Measurements from ENCODE around the gene M6PR.
"Not testable (repeated sequence)": the region's sequence is repeated elsewhere in the genome, so short reads cannot be mapped to it uniquely, and the experiment has no call there.

The M6PR gene

DNA sequence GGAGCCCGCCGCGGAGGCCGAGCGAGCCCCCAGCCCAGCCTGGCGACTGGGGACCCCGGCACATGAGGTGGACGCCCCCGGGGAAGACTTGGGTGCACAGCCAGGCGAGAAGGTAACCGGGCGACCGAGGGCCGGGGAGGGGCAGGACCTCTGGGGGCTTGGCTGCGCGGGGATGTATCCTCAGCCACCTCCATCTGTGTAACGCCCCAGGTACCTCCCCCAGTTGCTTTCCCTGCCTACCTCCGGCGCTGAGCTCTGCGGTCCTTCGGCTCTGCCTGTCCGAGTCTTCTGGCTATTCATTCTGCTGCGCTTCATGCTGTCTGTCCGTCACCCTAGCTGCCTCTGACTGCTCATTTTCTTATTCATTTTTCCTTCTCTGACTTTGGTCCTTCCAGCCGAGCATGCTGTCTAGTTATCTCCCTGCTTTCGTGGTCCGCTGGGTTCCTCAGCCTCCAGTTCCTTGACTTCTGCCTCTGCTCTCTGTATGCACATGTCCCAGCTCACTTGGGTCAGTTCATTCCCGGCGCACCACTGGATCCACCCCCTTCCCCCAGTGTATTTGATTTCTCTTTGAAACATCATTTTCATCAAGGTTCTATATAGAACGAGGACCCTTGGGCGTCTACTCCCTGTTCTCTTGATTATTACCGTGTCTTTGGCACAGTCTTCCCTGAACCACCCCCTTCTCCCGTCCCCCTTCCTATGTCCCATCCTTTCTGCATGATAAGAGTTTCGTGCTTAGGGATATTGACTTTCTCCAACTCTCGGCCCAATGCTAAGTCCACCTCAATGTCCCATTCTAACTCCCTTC lies 34.5 kb downstream of the M6PR start:
- peak overlapping the region in 17 of 21 experiments; percentile 47 to 90 (median 78) for H3K27ac ChIP-seq
- peak overlapping the region; percentile 50 to 73 (median 66) for H3K4me3 ChIP-seq

GRCh38 chr12:8914033-8914715 lies 35.3 kb downstream of the M6PR start, which contains the start of gene PHC1:
PHC1 (plus strand) TSS chr12:8914509; CDS start chr12:8917678, 3,169 bp downstream.
- Histone ChIP-seq H3K27ac (peak within 1 kb of the TSS; percentile 56 to 90 (median 80)), H3K4me3 (peak within 1 kb of the TSS; percentile 50 to 73 (median 66))

- H3K27ac ChIP-seq, result peak overlapping the region in 20 of 21 experiments; percentile 27 to 90 (median 81)
- H3K4me3 ChIP-seq, result peak overlapping the region; percentile 50 to 73 (median 66)
These were observed 35.8 kb downstream of the M6PR start for GRCh38 chr12:8913702-8914032.

DNA sequence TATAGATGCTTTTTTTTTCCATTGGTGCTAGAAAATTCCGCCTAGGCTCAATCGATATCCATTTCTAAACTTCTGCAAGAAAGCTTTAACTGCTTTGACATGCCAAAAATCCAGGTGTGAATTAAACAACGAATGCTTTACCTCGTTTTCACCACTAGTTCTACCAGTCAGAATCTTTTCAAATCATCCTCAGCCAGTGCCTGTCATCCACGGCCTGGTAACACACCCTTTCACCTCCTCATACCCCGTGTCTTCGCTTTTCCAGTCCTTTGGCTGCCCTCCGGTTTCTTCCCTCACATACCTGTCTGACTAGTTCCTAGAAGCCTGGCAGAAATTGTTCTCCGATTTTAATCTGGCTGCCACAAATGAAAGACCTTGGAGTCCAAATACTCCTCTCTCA lies 36.5 kb downstream of the M6PR start:
- H3K27ac ChIP-seq, result peak overlapping the region in 4 of 21 experiments; percentile 80 to 90 (median 84)
- H3K4me3 ChIP-seq, result no peak overlapping the region

DNA sequence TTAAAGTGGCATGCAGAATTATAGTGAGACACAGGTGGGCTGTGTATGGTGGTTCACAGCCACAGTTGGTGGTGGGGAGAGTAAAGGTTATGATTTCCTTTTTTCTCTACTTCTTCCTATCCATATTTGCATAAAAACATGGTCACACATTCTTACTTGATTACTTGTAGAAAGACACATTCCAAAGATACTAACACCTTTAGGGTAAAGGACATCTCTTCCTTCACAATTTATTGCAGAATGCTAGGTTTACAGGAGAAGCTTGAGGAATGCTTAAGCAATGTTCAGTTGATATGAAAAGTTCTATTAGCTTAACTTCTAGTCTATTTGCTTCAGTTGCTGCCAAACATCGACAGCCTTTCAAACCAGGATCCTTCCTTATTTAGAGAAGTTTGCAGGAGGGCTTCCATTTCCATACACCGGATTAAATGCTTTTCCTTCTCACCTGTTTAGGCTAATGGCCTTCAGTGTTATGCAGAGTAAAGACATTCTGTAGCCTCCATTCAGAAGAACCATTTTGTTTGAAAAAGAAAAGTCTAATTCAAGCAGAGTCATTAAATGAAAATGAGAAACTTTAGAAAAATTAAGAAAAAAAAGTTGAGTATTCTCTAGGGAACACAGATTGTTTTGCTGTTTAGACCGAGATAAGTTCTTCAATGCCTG lies 37.7 kb downstream of the M6PR start:
- Histone ChIP-seq H3K27ac (no peak overlapping the region), H3K4me3 (no peak overlapping the region)

DNA sequence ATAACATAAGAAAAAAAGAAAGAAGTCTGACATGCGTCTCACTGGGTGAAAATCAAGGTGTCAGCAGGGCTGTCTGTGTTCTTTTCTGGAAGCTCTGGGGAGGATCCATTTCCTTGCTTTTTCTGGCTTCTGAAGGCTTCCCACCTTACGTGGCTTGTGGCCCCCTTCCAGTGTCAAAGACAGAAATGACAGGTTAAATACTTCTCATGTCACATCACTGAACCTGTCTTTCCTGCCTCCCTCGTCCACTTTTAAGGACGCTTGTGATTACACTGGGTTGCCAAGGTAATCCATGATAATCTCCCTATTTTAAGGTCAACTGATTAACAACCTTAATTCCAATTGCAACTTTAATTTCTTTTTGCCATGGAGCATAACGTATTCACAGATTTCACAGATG lies 39.7 kb downstream of the M6PR start:
- Histone ChIP-seq H3K4me3 (no peak overlapping the region), H3K27ac (no peak overlapping the region)

GRCh38 chr12:8907513-8907912 lies 41.9 kb downstream of the M6PR start:
- H3K27ac ChIP-seq, result no peak overlapping the region
- H3K4me3 ChIP-seq, result no peak overlapping the region

GRCh38 chr12:8906266-8907180 lies 42.9 kb downstream of the M6PR start:
- no peak overlapping the region for H3K27ac ChIP-seq
- H3K4me3 ChIP-seq, result no peak overlapping the region

DNA sequence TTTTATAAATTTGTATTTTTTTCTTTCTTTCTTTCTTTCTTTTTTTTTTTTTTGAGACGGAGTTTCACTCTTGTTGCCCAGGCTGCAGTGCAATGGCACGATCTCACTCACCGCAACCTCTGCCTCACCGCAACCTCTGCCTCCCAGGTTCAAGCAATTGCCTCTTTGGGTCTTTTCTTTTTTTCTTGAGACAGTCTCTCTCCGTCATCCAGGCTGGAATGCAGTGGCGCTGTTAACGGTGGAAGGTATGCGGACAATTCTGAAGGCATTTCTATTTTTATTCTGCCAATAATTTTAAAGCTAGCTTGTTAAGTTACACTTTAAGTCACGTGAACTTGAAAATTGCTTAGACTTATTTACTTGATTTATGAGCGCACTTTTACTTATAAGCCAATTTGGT lies 43.9 kb downstream of the M6PR start:
- Histone ChIP-seq H3K27ac (no peak overlapping the region), H3K4me3 (no peak overlapping the region)

DNA sequence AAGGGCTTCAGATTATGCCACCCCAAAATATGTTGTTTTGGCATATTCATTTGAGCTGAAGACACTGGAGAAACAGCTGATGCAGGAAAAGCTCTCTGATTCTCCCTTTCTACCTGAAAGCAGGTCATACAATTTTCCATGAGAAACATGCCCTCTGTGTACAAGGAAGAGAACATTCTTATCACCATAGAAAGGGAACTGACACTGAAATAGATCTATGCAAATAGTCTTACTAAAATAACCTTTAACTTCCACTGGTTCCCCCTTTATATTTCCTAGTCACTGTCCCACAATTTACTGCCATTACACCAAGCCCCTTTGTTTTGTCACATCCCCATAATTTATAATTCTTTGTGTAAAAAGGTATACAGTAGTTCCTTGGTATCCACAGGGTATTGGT lies 44.8 kb downstream of the M6PR start:
- H3K4me3 ChIP-seq, result no peak overlapping the region
- H3K27ac ChIP-seq, result no peak overlapping the region

GRCh38 chr12:8903646-8904045 lies 45.8 kb downstream of the M6PR start:
- Histone ChIP-seq H3K4me3 (no peak overlapping the region), H3K27ac (no peak overlapping the region)

DNA sequence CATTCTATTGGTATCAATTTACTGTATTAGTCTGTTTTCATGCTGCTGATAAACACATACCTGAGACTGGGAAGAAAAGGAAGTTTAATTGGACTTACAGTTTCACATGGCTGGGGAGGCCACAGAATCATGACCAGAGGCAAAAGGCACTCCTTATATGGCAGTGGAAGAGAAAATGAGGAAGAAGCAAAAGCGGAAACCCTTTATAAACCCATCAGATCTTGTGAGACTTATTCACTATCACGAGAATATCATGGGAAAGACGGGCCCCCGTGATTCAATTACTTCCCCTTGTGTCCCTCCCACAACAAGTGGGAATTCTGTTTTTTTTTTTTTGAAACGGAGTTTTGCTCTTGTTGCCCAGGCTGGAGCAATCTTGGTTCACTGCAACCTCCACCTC lies 46.7 kb downstream of the M6PR start:
- not testable (repeated sequence) for H3K27ac ChIP-seq, H3K4me3 ChIP-seq

DNA sequence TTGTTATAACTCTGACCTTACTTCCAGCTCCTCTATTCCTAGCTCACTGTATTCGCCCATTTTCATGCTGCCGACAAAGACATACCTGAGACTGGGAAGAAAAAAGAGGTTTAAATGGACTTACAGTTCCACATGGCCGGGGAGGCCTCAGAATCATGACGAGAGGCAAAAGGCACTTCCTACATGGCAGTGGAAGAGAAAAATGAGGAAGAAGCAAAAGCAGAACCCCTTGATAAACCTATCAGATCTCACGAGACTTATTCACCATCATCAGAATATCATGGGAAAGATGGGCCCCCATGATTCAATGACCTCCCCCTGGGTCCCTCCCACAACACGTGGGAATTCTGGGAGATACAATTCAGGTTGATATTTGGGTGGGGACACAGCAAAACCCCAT lies 49.6 kb downstream of the M6PR start:
- no peak overlapping the region for H3K27ac ChIP-seq
- H3K4me3 ChIP-seq, result no peak overlapping the region

DNA sequence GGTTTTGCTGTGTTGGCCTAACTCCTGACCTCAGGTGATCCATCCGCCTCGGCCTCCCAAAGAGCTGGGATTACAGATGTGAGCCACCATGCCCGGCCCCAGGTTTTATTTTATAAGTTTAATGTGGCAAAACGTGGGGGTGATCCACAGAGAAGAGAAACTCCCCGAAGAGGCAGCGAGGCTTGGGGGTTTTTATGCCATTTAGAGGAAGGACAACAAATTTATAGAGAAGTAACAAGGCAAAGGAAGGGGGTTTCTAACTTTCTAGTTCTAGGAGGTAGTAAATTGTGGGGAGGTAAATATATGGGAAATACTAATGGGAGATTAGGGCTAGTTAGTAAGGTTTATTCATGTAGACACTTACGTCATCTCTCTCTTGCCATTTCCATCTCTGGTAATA lies 52.4 kb downstream of the M6PR start:
- H3K27ac ChIP-seq, result no peak overlapping the region
- H3K4me3 ChIP-seq, result no peak overlapping the region

DNA sequence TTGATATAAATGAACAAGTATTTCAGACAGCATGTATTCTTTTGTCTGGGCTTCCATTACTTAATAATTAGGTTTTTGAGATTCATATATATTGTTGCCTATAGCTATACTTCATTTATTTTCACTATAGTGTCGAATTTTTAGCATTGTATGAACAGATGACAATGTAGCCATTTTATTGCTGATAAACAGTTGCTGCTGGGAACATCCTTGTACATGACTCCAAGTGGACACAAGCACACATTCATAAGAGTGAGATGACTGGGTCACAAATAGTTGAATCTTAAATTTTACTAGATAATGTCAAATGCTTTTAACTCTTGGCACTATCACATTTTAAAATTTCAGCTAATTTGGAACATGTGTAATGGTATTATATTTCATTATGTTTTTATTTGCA lies 54.5 kb downstream of the M6PR start:
- Histone ChIP-seq H3K4me3 (no peak overlapping the region), H3K27ac (no peak overlapping the region)

DNA sequence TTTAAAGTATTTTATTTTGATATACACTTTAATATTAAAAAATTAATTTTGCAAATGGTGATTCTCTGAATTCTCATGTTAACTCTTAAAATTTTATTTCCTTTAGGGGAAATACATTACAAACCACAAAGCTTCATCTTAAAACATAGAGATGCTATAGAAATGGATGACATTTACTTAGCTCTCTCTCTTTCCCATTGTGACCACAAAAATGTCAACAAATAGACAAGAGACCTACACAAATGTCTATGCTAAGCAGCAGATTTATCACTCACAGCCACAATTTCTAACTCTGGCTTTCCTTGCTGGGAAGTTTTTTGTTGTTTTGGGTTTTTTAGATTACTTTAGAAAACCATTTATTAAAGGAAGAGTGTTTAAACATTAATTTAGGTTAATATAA lies 55.1 kb downstream of the M6PR start:
- Histone ChIP-seq H3K4me3 (no peak overlapping the region), H3K27ac (no peak overlapping the region)

- Histone ChIP-seq H3K27ac (no peak overlapping the region), H3K4me3 (no peak overlapping the region)
These were observed 57.5 kb downstream of the M6PR start for GRCh38 chr12:8891976-8892375.
